ENCODE data around the gene CPA4. TPM values are rescaled to one million over a fixed set of nuclear protein-coding genes. Genes with fewer than 3 reads are reported as not detected.

CPA4 gene
- total RNA-seq, 4 donors from 2014 or later = not detected

- no peaks in the 10 kb centered on the region for H3K36me3 ChIP-seq
- intact Hi-C loops (cut with DNase I; ENCODE audit: low total_unique reads) = no loop called here
- no peak overlapping the region for H3K27ac ChIP-seq
- 86 to 92% methylated on average over 1 of the region's 1 CpG for WGBS, 2 donors (ENCODE audit: low coverage in 1 of 2)
- peaks cover 0 to 11% (median 0%) of the 10 kb centered on the region in 4 donors for H3K4me1 ChIP-seq
- H3K4me3 ChIP-seq = no peak overlapping the region
- DNase-seq = no peak
- H3K9me3 ChIP-seq = no peaks in the 10 kb centered on the region
- in situ Hi-C loops (cut with MboI; ENCODE audit: low pct_ligation_motif_present in 1 of 4, low pct_unique_long_range_greater_than_20kb in 1 of 4, low sequenced_read_pairs in 3 of 4) = no loop called here
- H3K27me3 ChIP-seq = no peaks in the 10 kb centered on the region
- TF ChIP-seq CTCF (IDR thresholded peaks at IDR 0.05) (no peak), EP300 (IDR thresholded peaks at IDR 0.05; ENCODE audit: low read depth) (no peak), POLR2AphosphoS5 (IDR thresholded peaks at IDR 0.05) (no peak), POLR2A (IDR thresholded peaks at IDR 0.05) (no peak)
Measured at GRCh38 chr7:130269318-130269694, 23.7 kb upstream of the CPA4 start.

GRCh38 chr7:130270947-130271800 is 21.8 kb upstream of the CPA4 start:
- in situ Hi-C loops (cut with MboI; ENCODE audit: low pct_ligation_motif_present in 1 of 4, low pct_unique_long_range_greater_than_20kb in 1 of 4, low sequenced_read_pairs in 3 of 4) (no loop called here), intact Hi-C loops (cut with DNase I; ENCODE audit: low total_unique reads) (no loop called here)
- Histone ChIP-seq H3K36me3 (no peaks in the 10 kb centered on the region), H3K27ac (no peak overlapping the region), H3K4me3 (no peak overlapping the region), H3K4me1 (peaks cover 0 to 16% (median 0%) of the 10 kb centered on the region in 4 donors), H3K27me3 (no peaks in the 10 kb centered on the region), H3K9me3 (no peaks in the 10 kb centered on the region)
- DNase-seq = no peak
- WGBS, 2 donors (ENCODE audit: low coverage in 1 of 2) = 95 to 97% methylated on average over 7 to 12 of the region's 12 CpGs
- TF ChIP-seq CTCF (IDR thresholded peaks at IDR 0.05) (no peak), POLR2AphosphoS5 (IDR thresholded peaks at IDR 0.05) (no peak), POLR2A (IDR thresholded peaks at IDR 0.05) (no peak)

- intact Hi-C loops (cut with DNase I; ENCODE audit: low total_unique reads) = no loop called here
- H3K36me3 ChIP-seq = no peaks in the 10 kb centered on the region
- DNase-seq = no peak
- no peaks in the 10 kb centered on the region for H3K27me3 ChIP-seq
- in situ Hi-C loops (cut with MboI; ENCODE audit: low pct_ligation_motif_present in 1 of 4, low pct_unique_long_range_greater_than_20kb in 1 of 4, low sequenced_read_pairs in 3 of 4) = no loop called here
- H3K4me1 ChIP-seq = peaks cover 0 to 16% (median 0%) of the 10 kb centered on the region in 4 donors
- 20 to 76% methylated on average over 1 to 23 of the region's 23 CpGs for WGBS, 2 donors (ENCODE audit: low coverage in 1 of 2)
- H3K27ac ChIP-seq = peak overlapping the region in 1 of 4 donors; percentile 72
- TF ChIP-seq POLR2A (IDR thresholded peaks at IDR 0.05) = no peak
- no peak for TF ChIP-seq EP300 (IDR thresholded peaks at IDR 0.05; ENCODE audit: low read depth)
- TF ChIP-seq POLR2AphosphoS5 (IDR thresholded peaks at IDR 0.05) = no peak
- no peak for TF ChIP-seq CTCF (IDR thresholded peaks at IDR 0.05)
- no peaks in the 10 kb centered on the region for H3K9me3 ChIP-seq
- no peak overlapping the region for H3K4me3 ChIP-seq
Measured at GRCh38 chr7:130272381-130273080, 20.4 kb upstream of the CPA4 start.

GRCh38 chr7:130273081-130273932 is 19.7 kb upstream of the CPA4 start:
- TF ChIP-seq CTCF (IDR thresholded peaks at IDR 0.05) = no peak
- TF ChIP-seq POLR2AphosphoS5 (IDR thresholded peaks at IDR 0.05) = no peak
- TF ChIP-seq EP300 (IDR thresholded peaks at IDR 0.05; ENCODE audit: low read depth) = no peak
- no peak for TF ChIP-seq POLR2A (IDR thresholded peaks at IDR 0.05)
- peaks cover 0 to 17% (median 0%) of the 10 kb centered on the region in 4 donors for H3K4me1 ChIP-seq
- no peaks in the 10 kb centered on the region for H3K27me3 ChIP-seq
- 38 to 44% methylated on average over 11 to 25 of the region's 25 CpGs for WGBS, 2 donors (ENCODE audit: low coverage in 1 of 2)
- no peaks in the 10 kb centered on the region for H3K36me3 ChIP-seq
- H3K9me3 ChIP-seq = no peaks in the 10 kb centered on the region
- intact Hi-C loops (cut with DNase I; ENCODE audit: low total_unique reads) = no loop called here
- no peak overlapping the region for H3K4me3 ChIP-seq
- in situ Hi-C loops (cut with MboI; ENCODE audit: low pct_ligation_motif_present in 1 of 4, low pct_unique_long_range_greater_than_20kb in 1 of 4, low sequenced_read_pairs in 3 of 4) = no loop called here
- DNase-seq = no peak
- H3K27ac ChIP-seq = peak overlapping the region in 3 of 4 donors; percentile 13 to 72 (median 25)

Measured in transverse colon (tissue), 4 donors.